ENCODE results near the gene TAX1BP1. TPM values are rescaled to one million over a fixed set of nuclear protein-coding genes. Genes with fewer than 3 reads are reported as not detected.

TAX1BP1 gene
- total and polyA plus RNA-seq, 2 experiments from 2014 or later: 47.6 to 91.4 TPM

- Histone ChIP-seq H3K27ac (no peak overlapping the region), H3K36me3 (no peaks in the 10 kb centered on the region), H3K4me1 (ENCODE audit: low read depth) (no peaks in the 10 kb centered on the region), H3K4me3 (no peak overlapping the region), H3K27me3 (no peaks in the 10 kb centered on the region), H3K9me3 (ENCODE audit: low read depth) (no peaks in the 10 kb centered on the region)
- DNase-seq (ENCODE audit: low read depth in 1 of 2, low spot score in 1 of 2): no peak
- TF ChIP-seq CTCF (IDR thresholded peaks at IDR 0.05; ENCODE audit: low read depth, low read length): no peak
Measured at GRCh38 chr7:27876756-27877155, 136.8 kb downstream of the TAX1BP1 start.

Other genes with a start within 250 kb of the TAX1BP1 start
- 62.5 and 70.5 TPM in 2 replicates for gene HIBADH, start 77.3 kb upstream of the TAX1BP1 start, total RNA-seq
- 83.8 and 102 TPM in 2 replicates for gene HIBADH, start 77.3 kb upstream of the TAX1BP1 start, polyA plus RNA-seq